ENCODE measurements around the gene ARL6IP5.

Gene ARL6IP5

DNA sequence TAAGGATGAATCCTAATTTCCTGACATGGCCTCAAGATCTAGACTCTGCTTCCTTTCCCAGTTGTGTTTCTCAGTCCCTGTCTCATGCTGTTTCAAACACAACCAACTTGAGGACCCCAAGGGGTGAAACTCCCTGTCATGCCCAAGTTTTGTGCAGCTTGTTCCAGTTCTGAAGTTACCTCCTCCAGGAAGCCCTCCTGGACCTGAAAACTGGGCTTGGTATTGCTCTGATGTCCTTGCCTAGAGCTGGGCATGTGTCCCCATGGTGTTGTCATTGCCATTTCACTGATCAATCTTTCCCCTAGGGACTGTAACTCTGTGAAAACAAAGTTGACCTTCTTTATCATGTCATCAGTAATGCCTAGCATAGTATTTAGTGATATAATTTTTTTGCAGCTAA is 43.8 kb downstream of the ARL6IP5 start:
- in situ Hi-C loops (cut with MboI; ENCODE audit: low sequenced_read_pairs, unreplicated experiment): no loop called here
- TF ChIP-seq, protein P1, sequence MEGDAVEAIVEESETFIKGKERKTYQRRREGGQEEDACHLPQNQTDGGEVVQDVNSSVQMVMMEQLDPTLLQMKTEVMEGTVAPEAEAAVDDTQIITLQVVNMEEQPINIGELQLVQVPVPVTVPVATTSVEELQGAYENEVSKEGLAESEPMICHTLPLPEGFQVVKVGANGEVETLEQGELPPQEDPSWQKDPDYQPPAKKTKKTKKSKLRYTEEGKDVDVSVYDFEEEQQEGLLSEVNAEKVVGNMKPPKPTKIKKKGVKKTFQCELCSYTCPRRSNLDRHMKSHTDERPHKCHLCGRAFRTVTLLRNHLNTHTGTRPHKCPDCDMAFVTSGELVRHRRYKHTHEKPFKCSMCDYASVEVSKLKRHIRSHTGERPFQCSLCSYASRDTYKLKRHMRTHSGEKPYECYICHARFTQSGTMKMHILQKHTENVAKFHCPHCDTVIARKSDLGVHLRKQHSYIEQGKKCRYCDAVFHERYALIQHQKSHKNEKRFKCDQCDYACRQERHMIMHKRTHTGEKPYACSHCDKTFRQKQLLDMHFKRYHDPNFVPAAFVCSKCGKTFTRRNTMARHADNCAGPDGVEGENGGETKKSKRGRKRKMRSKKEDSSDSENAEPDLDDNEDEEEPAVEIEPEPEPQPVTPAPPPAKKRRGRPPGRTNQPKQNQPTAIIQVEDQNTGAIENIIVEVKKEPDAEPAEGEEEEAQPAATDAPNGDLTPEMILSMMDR (IDR thresholded peaks at IDR 0.05; ENCODE audit: borderline replicate concordance, control extremely low read depth, extremely low read depth, insufficient read depth, missing control alignments): no peak
- no peak for DNase-seq (ENCODE audit: low spot score)

DNA sequence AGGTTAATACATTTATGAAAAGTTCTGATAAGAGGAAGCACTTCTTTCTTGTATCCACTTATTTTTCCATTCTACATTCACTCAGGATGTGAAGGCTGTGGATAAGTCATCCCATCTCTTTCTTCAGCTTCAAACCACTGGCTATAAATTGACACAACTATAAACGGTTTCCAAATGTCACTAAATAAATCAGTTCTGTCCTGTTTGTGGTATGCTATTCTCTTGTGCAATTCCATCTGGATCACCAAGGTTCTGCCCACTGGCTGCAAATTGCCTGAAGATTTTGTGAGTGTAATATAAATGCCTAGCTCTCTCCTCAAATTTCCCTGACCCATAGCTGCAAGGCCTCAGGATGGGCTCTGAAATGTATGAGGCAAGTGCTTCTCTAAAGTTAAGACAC is 44.8 kb downstream of the ARL6IP5 start:
- DNase-seq (ENCODE audit: low spot score): no peak
- in situ Hi-C loops (cut with MboI; ENCODE audit: low sequenced_read_pairs, unreplicated experiment): no loop called here
- TF ChIP-seq, protein P1 (IDR thresholded peaks at IDR 0.05; ENCODE audit: borderline replicate concordance, control extremely low read depth, extremely low read depth, insufficient read depth, missing control alignments): no peak

DNA sequence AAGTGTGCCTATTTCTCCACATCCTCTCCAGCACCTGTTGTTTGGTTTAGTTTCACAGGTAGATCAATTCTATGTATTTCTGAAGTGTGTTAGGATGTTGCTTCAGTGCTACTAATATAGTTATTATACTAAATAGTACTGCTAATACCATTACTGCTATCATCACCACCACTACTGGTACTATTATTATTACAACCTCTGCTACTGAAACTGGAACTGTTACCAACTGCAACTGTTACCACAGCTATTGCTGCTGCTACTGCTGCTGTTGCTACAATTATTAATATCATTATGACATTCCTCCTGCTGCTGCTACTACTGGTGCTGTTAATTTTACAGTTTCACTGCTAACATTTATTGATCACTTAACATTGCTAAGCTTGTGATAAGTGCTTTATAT is 46.0 kb downstream of the ARL6IP5 start:
- TF ChIP-seq, protein P1 (IDR thresholded peaks at IDR 0.05; ENCODE audit: borderline replicate concordance, control extremely low read depth, extremely low read depth, insufficient read depth, missing control alignments): no peak
- in situ Hi-C loops (cut with MboI; ENCODE audit: low sequenced_read_pairs, unreplicated experiment): no loop called here
- peak; percentile 17 for DNase-seq (ENCODE audit: low spot score)

DNA sequence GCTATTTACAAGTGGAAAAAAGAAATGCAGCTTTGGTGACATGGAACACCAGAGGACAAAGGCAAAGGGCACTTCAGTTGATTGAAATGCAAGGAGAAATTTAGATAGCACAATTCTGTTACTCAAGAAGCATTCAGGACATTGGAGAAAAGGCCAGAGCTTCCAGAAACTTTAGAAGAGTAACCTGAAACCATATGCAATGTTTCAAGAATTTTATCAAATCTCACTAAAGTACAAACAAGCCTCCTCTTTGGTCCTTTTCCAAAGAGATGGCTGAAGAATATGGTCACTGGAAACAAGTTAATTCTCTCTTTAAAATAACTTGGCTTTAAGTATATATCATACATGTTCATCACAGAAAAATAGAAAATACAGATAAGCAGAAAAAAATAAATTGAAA is 52.3 kb downstream of the ARL6IP5 start:
- TF ChIP-seq, protein P1 (IDR thresholded peaks at IDR 0.05; ENCODE audit: borderline replicate concordance, control extremely low read depth, extremely low read depth, insufficient read depth, missing control alignments): no peak
- no peak for DNase-seq (ENCODE audit: low spot score)
- in situ Hi-C loops (cut with MboI; ENCODE audit: low sequenced_read_pairs, unreplicated experiment): no loop called here

DNA sequence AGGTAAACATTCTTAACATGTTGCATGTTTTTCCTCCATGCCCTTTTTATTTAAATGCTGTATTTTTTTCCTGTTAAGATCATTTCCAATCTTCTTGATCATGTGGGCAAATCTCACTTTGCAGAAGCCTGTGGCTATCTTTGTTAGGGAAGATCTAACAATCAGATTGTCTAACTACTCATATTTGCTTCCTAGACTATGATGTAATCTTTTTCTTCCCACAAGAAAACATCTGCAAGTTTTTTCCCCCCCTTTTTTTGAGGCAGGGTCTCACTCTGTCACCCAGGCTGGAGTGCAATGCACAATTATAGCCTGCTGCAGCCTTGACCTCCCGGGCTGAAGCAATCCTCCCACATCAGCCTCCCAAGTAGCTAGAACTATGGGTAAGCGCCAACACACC is 52.7 kb downstream of the ARL6IP5 start:
- TF ChIP-seq, protein P1 (IDR thresholded peaks at IDR 0.05; ENCODE audit: borderline replicate concordance, control extremely low read depth, extremely low read depth, insufficient read depth, missing control alignments): no peak
- no peak for DNase-seq (ENCODE audit: low spot score)
- in situ Hi-C loops (cut with MboI; ENCODE audit: low sequenced_read_pairs, unreplicated experiment): no loop called here

DNA sequence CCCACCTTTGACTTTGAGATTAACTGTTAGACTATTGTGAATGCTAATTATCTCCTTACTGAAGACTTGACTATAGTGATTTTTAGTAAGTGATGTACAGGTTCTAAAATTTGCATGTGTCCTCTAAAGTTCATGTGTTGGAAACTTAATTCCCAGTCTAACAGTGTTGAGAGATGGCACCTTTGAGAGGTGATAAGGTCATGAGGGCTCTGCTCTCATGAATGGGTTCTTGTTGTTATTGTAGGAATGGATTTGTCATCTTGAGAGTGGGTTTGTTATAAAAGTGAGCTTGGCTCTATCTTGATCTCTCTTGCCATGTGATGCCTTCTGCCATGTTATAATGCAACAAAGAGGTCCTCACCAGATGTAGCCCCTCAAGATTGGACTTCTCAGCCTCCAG is 56.6 kb downstream of the ARL6IP5 start:
- DNase-seq (ENCODE audit: low spot score): no peak
- TF ChIP-seq, protein P1 (IDR thresholded peaks at IDR 0.05; ENCODE audit: borderline replicate concordance, control extremely low read depth, extremely low read depth, insufficient read depth, missing control alignments): no peak
- in situ Hi-C loops (cut with MboI; ENCODE audit: low sequenced_read_pairs, unreplicated experiment): no loop called here

DNA sequence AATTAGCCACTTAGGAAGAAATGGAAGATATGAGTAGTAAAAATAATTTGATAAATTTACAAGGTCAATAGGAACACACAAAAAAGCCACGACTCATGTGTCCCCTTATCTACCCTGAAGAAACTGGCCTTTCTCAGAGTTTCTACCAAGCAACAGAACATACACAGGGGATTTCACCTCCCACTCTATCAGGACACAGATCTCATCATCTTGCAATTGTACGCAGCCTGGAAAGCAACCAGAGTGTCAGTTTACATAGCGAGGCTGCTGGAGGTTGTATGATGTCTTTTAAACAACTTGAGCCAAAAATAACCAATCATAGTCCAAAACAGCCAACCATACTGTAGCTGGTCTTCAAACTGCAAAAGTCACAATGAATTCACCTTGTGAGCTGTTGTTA is 57.4 kb downstream of the ARL6IP5 start:
- DNase-seq (ENCODE audit: low spot score): no peak
- in situ Hi-C loops (cut with MboI; ENCODE audit: low sequenced_read_pairs, unreplicated experiment): no loop called here

More for the DNA sequence above, 57.4 kb downstream of the ARL6IP5 start:
- TF ChIP-seq, protein P1 (IDR thresholded peaks at IDR 0.05; ENCODE audit: borderline replicate concordance, control extremely low read depth, extremely low read depth, insufficient read depth, missing control alignments): no peak
